NB4 (cell line): ENCODE data around the gene ACP1.

Experiments
- MYC ChIP-seq: IDR thresholded peaks from 2 replicates; pipeline ENCODE4 v1.6.1; 2011; ENCODE audit warnings: low read depth, low read length
- POLR2A ChIP-seq: IDR thresholded peaks from 2 replicates; pipeline ENCODE4 v1.6.1; 2011; ENCODE audit warnings: mild to moderate bottlenecking; ENCODE audit not compliant: insufficient read length; ENCODE audit errors: extremely low read depth
- TF ChIP-seq, protein P1 (sequence below): IDR thresholded peaks from one replicate; pipeline ENCODE4 v1.5.1; 2012; ENCODE audit warnings: low read depth, low read length
- TF ChIP-seq, protein P2 (sequence below): IDR thresholded peaks from 2 replicates; pipeline ENCODE4 v1.6.1; 2011; ENCODE audit warnings: low read depth, low read length

DNA sequence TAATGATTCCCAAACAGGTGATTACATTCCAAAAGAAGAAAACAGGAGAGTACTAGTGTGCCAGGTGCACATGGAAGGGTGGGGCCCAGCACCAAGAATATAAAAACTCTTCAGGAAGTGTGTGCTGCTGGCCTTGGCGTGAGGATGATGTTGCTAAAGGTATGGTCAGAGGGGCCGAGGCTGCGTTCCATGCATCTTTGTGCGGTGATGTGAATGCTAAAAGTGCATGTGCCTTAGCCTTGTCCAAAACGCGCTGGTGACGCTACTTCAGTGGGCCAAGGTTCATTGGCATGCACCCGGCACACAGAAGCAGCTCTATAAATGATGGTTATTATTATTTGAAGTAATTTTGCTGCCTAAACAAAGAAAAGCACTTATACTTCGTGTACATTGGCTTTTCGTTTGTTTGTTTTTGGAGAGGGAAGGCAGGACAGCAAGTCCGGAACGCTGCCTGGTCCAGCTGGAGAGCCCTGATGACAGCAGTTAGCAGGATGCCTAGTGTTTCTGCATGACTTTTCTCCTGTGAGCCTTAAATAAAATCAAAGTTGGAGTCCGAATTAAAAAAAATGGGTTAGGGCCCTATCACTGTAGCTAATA, 20.2 kb downstream of the ACP1 start:
- TF ChIP-seq, protein P1, sequence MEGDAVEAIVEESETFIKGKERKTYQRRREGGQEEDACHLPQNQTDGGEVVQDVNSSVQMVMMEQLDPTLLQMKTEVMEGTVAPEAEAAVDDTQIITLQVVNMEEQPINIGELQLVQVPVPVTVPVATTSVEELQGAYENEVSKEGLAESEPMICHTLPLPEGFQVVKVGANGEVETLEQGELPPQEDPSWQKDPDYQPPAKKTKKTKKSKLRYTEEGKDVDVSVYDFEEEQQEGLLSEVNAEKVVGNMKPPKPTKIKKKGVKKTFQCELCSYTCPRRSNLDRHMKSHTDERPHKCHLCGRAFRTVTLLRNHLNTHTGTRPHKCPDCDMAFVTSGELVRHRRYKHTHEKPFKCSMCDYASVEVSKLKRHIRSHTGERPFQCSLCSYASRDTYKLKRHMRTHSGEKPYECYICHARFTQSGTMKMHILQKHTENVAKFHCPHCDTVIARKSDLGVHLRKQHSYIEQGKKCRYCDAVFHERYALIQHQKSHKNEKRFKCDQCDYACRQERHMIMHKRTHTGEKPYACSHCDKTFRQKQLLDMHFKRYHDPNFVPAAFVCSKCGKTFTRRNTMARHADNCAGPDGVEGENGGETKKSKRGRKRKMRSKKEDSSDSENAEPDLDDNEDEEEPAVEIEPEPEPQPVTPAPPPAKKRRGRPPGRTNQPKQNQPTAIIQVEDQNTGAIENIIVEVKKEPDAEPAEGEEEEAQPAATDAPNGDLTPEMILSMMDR, result no peak
- no peak for TF ChIP-seq POLR2A
- no peak for TF ChIP-seq MYC
- TF ChIP-seq, protein P2, sequence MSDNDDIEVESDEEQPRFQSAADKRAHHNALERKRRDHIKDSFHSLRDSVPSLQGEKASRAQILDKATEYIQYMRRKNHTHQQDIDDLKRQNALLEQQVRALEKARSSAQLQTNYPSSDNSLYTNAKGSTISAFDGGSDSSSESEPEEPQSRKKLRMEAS, result no peak
